Activated CD4-positive, alpha-beta T cell treated with anti-CD3 and anti-CD28 coated beads, Interleukin-2, amount 50 U/mL, for 1 hour (primary cell): ENCODE results near the gene LHX1.

Experiments used
- DNase-seq: peaks from one replicate; pipeline ENCODE4 v3.0.0-alpha.2; 2020

The LHX1 gene

DNA sequence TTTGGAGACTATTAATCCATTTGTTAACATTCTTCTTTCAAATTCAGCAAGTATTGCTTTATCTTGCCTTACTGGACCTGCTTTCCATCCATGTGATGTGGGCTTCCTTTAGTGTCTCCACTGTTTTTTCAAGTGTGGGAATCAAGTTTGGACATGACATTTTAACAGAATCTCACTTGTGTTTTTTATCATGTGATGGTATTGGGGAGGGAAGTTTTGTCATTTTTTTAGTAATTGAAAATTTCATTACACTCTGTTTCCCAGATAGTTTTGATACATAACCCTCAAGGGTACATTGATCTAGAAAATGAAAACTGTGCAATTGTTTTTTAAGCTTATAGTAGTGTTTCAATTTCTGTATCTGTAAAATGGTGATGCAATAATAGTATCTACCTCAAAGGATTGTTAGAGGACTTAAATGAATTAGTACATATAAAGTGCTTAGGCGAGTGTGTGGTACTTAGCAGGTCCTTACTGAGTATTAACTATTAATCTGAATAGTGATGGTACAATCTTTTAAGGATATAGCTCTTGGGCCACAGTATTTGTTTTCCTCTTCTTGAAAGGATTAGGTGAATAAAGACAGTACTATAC lies 38.7 kb downstream of the LHX1 start:
- no peak for DNase-seq

DNA sequence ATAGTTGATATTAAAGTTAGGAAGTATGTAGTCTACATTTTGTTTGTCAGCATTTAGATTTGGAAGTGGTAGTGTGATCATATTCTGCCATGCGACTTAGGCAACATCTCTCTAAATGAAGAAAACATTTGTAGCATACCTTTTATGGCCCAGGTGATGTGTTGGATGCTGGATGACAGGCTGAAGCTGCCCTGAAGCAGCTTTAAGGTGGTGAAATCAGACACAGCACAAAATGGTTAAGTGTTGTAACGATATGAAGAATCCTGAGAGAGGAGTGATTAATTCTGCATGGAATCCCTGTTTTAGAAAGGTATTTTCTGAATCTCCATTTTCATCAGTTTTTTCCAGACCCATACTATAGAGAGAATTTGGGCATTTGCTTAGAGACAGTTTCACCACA lies 39.8 kb downstream of the LHX1 start:
- no peak for DNase-seq

- no peak for DNase-seq
These were observed 40.3 kb downstream of the LHX1 start for GRCh38 chr17:36977568-36977967.

GRCh38 chr17:36978810-36979564 lies 41.7 kb downstream of the LHX1 start:
- DNase-seq = no peak

DNA sequence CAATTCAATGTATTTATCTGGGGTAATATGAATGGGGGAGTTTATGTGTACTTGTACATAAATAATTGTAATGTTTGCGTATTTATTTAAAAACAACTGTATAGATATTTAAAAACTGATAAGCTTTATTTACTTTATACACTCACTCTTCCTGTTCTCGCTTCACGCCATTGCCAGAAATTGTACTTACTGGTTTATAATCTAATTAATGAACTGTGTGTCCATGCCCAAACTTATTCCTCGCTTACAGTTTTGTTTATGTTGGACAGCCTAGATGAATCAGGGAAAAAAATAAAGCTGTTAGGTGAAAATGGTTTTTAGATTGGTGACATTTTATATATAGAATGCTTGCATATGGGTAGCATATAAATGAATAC lies 42.3 kb downstream of the LHX1 start:
- no peak for DNase-seq

DNA sequence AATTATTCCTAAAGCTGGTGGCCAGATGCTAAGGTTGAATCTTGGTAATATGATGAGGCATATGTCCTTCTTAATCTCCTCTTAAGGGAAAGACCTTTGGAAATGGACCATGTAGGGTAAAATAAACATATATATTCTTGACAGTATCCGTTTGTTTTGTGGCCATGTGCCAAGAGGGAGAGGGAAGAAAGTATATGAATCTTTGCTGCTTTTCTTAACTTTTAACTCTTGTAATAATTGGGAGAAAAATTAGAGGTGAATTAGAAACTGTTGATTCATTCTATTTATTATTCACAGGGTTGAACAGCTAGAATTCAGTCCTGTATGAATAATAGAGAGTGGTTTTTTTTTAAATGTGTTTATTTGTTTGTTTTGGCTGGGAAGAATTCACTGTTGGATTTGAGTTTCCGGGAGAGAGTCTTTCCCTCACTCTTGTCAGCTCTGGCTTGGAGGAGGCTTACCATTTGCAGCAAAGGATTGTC lies 43.0 kb downstream of the LHX1 start:
- no peak for DNase-seq

- no peak for DNase-seq
These were observed 46.3 kb downstream of the LHX1 start for GRCh38 chr17:36983618-36984017.

DNA sequence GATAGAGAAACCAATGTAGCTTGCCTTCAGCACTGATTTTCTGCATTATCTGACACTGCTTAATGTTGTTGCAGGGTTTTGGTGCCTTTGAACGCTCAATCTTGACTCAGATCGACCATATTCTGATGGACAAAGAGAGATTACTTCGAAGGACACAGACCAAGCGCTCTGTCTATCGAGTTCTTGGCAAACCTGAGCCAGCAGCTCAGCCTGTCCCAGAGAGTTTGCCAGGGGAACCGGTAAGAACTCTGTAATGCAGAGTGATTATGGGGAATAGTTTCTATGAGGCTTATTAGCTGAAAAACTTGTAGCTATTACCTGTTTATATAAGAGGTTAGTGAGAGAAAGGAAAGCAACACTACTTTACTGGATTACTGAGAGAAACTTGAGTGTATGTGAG lies 51.9 kb downstream of the LHX1 start:
- DNase-seq = no peak

- DNase-seq = no peak
These were observed 55.4 kb downstream of the LHX1 start for GRCh38 chr17:36992701-36993100.

- no peak for DNase-seq
These were observed 56.0 kb downstream of the LHX1 start for GRCh38 chr17:36993227-36993626.
